ENCODE data around the gene RGL2.

GRCh38 chr6:33297406-33297955 is 1.3 kb downstream of the RGL2 start:
- TF ChIP-seq CTCF (IDR thresholded peaks at IDR 0.05), result peak in 2 of 4 experiments; percentile 13 to 19
- peak; percentile 13 for TF ChIP-seq POLR2A (IDR thresholded peaks at IDR 0.05)
